HL-60 (cell line): Measurements from ENCODE around the gene DNMT3A.

ENCODE experiments used
- POLR2AphosphoS5 ChIP-seq: IDR thresholded peaks from 2 replicates; pipeline ENCODE4 v1.6.1; 2012; ENCODE audit warnings: low read depth
- TF ChIP-seq, protein P1 (sequence below): IDR thresholded peaks from one replicate; pipeline ENCODE4 v1.5.1; 2011; ENCODE audit warnings: low read length, control low read depth, inconsistent platforms; ENCODE audit not compliant: insufficient read depth

DNA sequence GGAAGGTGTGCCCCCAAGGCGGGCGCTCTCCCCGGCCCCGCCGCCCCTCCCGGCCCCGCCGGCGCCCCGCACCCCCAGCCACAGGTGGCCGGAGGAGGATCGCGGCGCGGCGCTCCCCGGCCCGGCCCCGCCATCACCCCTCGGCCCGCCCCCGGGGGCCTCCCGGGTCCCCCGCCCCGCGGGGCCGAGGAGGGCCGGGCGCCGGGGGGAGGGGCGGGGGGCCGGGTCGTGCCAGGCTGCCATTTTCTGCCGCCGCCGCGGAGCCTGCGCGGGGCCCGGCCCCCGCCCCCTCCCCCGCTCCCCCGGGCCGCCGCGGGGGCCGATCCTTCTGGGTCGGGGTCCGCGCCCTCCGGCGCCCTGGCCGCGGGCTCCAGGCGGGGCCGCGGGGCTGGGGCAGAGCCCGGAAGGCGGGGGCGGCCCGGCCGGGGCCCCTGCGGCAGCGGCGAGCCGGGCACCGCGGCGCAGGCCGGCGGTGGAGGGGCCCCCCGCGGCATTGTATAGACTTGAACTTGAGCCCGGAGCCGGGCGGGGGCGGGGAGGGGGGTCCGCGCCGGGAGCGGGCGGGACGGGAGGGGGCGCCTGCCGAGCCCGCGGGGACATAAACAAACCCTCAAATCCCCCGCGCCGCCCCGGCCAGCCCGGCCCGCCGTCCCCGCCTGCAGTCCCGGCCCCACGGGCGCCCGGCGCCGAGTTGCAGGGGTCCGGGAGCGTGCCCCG lies 556 bp downstream of the DNMT3A start:
- TF ChIP-seq POLR2AphosphoS5 = no peak
- TF ChIP-seq, protein P1, sequence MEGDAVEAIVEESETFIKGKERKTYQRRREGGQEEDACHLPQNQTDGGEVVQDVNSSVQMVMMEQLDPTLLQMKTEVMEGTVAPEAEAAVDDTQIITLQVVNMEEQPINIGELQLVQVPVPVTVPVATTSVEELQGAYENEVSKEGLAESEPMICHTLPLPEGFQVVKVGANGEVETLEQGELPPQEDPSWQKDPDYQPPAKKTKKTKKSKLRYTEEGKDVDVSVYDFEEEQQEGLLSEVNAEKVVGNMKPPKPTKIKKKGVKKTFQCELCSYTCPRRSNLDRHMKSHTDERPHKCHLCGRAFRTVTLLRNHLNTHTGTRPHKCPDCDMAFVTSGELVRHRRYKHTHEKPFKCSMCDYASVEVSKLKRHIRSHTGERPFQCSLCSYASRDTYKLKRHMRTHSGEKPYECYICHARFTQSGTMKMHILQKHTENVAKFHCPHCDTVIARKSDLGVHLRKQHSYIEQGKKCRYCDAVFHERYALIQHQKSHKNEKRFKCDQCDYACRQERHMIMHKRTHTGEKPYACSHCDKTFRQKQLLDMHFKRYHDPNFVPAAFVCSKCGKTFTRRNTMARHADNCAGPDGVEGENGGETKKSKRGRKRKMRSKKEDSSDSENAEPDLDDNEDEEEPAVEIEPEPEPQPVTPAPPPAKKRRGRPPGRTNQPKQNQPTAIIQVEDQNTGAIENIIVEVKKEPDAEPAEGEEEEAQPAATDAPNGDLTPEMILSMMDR = no peak
